ENCODE results near the gene MAPK8.
"Not testable (repeated sequence)": the region's sequence is repeated elsewhere in the genome, so short reads cannot be mapped to it uniquely, and the experiment has no call there.

The MAPK8 gene

DNA sequence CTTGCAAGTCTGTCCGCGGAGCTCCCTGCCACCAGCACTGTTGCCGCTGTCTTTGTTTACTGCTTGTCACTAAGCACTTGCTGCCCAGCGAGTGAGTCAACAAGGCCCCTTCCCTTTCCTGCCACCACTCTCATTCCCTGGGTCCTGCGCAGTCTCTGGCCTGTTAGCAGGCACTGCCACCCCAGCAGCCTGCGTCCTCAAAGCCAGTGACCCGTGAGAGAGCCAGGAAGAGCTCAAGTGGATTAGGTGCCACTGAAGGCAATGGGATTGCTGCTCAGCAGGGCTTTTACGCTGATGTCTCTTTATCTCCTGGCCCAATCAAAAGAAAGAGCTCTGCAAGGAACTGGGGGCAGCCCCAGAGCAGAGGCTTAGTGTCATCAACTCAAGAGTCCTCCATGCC, 31.8 kb upstream of the MAPK8 start, which contains the start of gene FRMPD2:
TSS of gene FRMPD2 (minus strand) at position 61 of the 400 bp plus-strand sequence. CDS start 129 bp downstream, outside the sequence.
- H3K4me3 ChIP-seq (ENCODE audit: low read depth, low read length) = no peak within 1 kb of the TSS
- TF ChIP-seq, protein P1, sequence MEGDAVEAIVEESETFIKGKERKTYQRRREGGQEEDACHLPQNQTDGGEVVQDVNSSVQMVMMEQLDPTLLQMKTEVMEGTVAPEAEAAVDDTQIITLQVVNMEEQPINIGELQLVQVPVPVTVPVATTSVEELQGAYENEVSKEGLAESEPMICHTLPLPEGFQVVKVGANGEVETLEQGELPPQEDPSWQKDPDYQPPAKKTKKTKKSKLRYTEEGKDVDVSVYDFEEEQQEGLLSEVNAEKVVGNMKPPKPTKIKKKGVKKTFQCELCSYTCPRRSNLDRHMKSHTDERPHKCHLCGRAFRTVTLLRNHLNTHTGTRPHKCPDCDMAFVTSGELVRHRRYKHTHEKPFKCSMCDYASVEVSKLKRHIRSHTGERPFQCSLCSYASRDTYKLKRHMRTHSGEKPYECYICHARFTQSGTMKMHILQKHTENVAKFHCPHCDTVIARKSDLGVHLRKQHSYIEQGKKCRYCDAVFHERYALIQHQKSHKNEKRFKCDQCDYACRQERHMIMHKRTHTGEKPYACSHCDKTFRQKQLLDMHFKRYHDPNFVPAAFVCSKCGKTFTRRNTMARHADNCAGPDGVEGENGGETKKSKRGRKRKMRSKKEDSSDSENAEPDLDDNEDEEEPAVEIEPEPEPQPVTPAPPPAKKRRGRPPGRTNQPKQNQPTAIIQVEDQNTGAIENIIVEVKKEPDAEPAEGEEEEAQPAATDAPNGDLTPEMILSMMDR (IDR thresholded peaks at IDR 0.05; ENCODE audit: low read depth, low read length) = no peak

GRCh38 chr10:48277093-48277492, 29.4 kb upstream of the MAPK8 start:
- TF ChIP-seq, protein P1 (IDR thresholded peaks at IDR 0.05; ENCODE audit: low read depth, low read length) = no peak
- H3K4me3 ChIP-seq (ENCODE audit: low read depth, low read length) = no peak overlapping the region

DNA sequence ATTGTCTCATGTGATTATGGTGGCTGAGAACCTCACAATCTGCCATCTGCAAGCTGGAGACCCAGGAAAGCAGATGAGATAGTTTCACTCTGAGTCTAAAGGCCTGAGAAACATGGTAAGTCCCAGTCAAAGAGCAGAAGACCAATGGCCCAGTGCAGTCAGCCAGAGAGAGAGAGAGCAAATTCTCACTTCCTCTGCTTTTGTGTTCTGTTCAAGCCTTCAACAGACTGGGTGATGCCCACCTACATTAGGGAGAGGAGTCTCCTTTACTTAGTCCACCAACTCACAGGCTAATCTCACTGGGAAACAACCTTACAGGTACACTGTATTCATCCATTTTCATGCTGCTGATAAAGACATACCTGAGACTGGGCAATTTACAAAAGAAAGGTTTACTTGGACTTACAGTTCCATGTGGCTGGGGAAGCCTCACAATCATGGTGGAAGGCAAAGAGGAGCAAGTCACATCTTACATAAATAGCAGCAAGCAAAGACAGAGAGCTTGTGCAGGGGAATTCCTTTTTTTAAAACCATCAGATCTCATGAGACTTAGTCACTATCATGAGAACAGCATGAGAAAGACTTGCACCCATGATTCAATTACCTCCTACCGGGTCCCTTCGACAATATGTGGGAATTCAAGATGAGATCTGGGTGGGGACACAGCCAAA, 27.3 kb upstream of the MAPK8 start:
- H3K4me3 ChIP-seq (ENCODE audit: low read depth, low read length) = no peak overlapping the region
- TF ChIP-seq, protein P1 (IDR thresholded peaks at IDR 0.05; ENCODE audit: low read depth, low read length) = no peak

- not testable (repeated sequence) for H3K4me3 ChIP-seq (ENCODE audit: low read depth, low read length)
Measured at GRCh38 chr10:48281697-48282096, 24.8 kb upstream of the MAPK8 start.

DNA sequence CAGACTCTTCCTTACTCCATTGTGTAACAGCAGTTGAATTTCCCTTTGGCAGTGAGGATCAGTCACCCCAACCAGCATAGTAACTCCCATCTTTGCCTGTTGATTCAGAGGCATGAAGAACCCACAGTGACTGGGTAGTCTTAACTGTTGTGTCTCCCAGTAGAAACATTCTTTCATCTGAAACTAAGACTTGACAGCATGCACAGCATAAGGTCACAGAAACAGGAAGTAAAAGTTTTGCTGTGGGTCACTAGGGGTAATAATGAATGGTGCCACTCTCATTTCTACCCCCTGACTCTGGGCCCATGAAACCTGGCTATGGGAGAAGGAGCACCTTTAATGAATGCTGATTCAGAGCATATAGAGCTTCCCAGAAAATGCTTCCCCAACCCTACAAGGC, 23.6 kb upstream of the MAPK8 start:
- TF ChIP-seq, protein P1 (IDR thresholded peaks at IDR 0.05; ENCODE audit: low read depth, low read length) = no peak

DNA sequence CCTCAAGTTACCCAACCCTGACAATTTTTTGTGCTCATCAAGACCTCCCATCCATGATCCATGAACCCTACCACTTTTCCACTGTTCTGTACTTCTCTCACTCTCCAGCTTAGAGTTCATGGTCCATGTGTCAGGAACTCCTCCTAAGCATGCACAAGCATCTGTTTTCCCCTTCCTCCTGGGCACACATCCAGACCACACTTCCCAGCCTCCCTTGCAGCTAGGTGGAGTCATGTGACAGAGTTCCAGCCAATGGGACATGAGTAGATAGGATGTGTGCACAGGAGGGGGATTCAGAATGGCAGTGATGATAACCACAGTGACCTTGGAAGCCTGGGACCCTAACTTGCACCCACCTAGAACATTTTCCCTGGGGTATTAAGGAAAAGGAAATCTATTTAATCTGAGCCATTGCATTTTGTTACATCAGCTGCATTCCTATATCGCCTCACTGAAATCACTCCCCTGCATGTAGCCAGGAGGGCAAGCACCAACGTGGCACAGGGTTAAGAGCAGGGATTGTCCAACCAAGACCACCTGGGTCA, 22.4 kb upstream of the MAPK8 start:
- TF ChIP-seq, protein P1 (IDR thresholded peaks at IDR 0.05; ENCODE audit: low read depth, low read length) = no peak
- H3K4me3 ChIP-seq (ENCODE audit: low read depth, low read length) = no peak overlapping the region

More for the DNA sequence above, 23.6 kb upstream of the MAPK8 start:
- H3K4me3 ChIP-seq (ENCODE audit: low read depth, low read length) = no peak overlapping the region

GRCh38 chr10:48284811-48285210, 21.7 kb upstream of the MAPK8 start:
- no peak overlapping the region for H3K4me3 ChIP-seq (ENCODE audit: low read depth, low read length)
- TF ChIP-seq, protein P1 (IDR thresholded peaks at IDR 0.05; ENCODE audit: low read depth, low read length) = no peak
